Endodermal cell (in vitro differentiated cells): ENCODE results near the gene GCNT2. TPM values are rescaled to one million over a fixed set of nuclear protein-coding genes. Genes with fewer than 3 reads are reported as not detected.
"Not testable (repeated sequence)": the region's sequence is repeated elsewhere in the genome, so short reads cannot be mapped to it uniquely, and the experiment has no call there.

Experiments
- DNase-seq: peaks from one replicate; pipeline ENCODE4 v3.0.0-alpha.2; 2017
- H3K27ac ChIP-seq: 2 replicates; pipeline ENCODE4 v1.5.1; 2013; ENCODE audit warnings: mild to moderate bottlenecking, low read depth, low read length, moderate library complexity
- H3K27me3 ChIP-seq: 2 replicates; pipeline ENCODE4 v1.6.1; 2013; ENCODE audit warnings: mild to moderate bottlenecking, low read length, moderate library complexity; ENCODE audit not compliant: insufficient read depth, control insufficient read depth, poor library complexity, severe bottlenecking
- H3K36me3 ChIP-seq: 2 replicates; pipeline ENCODE4 v1.7.0; 2013; ENCODE audit warnings: mild to moderate bottlenecking, low read length, moderate library complexity; ENCODE audit not compliant: control insufficient read depth, insufficient read depth
- H3K4me1 ChIP-seq: one replicate; pipeline ENCODE4 v1.7.0; 2013; ENCODE audit warnings: low read length; ENCODE audit not compliant: control insufficient read depth, insufficient read depth
- H3K4me3 ChIP-seq: 2 replicates; pipeline ENCODE4 v1.5.1; 2013; ENCODE audit warnings: mild to moderate bottlenecking, low read length, moderate library complexity
- H3K9ac ChIP-seq: 2 replicates; pipeline ENCODE4 v1.6.1; 2013; ENCODE audit warnings: mild to moderate bottlenecking, low read length, moderate library complexity; ENCODE audit not compliant: poor library complexity, severe bottlenecking; ENCODE audit errors: extremely low read depth
- H3K9me3 ChIP-seq: 2 replicates; pipeline ENCODE4 v1.6.1; 2013; ENCODE audit warnings: mild to moderate bottlenecking, low read length, moderate library complexity; ENCODE audit not compliant: control insufficient read depth
- H3K27ac Mint-ChIP-seq: 2 replicates; pipeline ENCODE4 v1.8.0; 2020; ENCODE audit warnings: mixed read lengths
- H3K27me3 Mint-ChIP-seq: 2 replicates; pipeline ENCODE4 v1.8.0; 2021; ENCODE audit warnings: mild to moderate bottlenecking, mixed read lengths; ENCODE audit not compliant: insufficient read depth
- H3K36me3 Mint-ChIP-seq: 2 replicates; pipeline ENCODE4 v1.8.0; 2020; ENCODE audit warnings: low read depth, mixed read lengths
- H3K4me1 Mint-ChIP-seq: 2 replicates; pipeline ENCODE4 v1.8.0; 2020; ENCODE audit warnings: mixed read lengths
- H3K4me3 Mint-ChIP-seq: 2 replicates; pipeline ENCODE4 v1.8.0; 2020; ENCODE audit warnings: mild to moderate bottlenecking, moderate library complexity, mixed read lengths
- H3K9me3 Mint-ChIP-seq: 2 replicates; pipeline ENCODE4 v1.8.0; 2020; ENCODE audit warnings: mild to moderate bottlenecking, mixed read lengths
- CTCF ChIP-seq: fragments of 200-600 bp; sonication (generic); conservative IDR thresholded peaks from 2 replicates; pipeline ENCODE4 v1.5.0; 2021; ENCODE audit warnings: antibody characterized with exemption, mild to moderate bottlenecking
- WGBS, 2 experiments: methylation state at CpG; one replicate each; pipeline versions ENCODE4 v1.1.5 to v1.1.7; 2013; ENCODE audit warnings: missing lambda C conversion rate in 2 of 2, mixed read lengths in 1 of 2; ENCODE audit not compliant: insufficient coverage in 1 of 2, insufficient read length in 1 of 2; 5-methylcytosine and 5-hydroxymethylcytosine counted together
- total RNA-seq, 2 donors: library from RNA; stranded (reverse); fragmentation: NEBNext Ultra II Directional in 1 of 2; extraction: Animal tissue kit (Norgen Biotek cat#: 25700) in 1 of 2; gene quantifications; 2 replicates in 1 of 2; 3 replicates in 1 of 2; pipeline ENCODE4 v1.2.1, GENCODE V29; 2021

Gene GCNT2
- total RNA-seq, 2 donors from 2014 or later = 23.3 to 24.9 TPM

- peaks cover 15% of the 10 kb centered on the region for H3K27me3 Mint-ChIP-seq
- H3K4me3 Mint-ChIP-seq = no peak overlapping the region
- no peak overlapping the region for H3K27ac Mint-ChIP-seq
- Histone ChIP-seq H3K9me3 (no peaks in the 10 kb centered on the region), H3K27me3 (no peaks in the 10 kb centered on the region), H3K36me3 (no peaks in the 10 kb centered on the region), H3K4me3 (no peak overlapping the region), H3K27ac (no peak overlapping the region), H3K9ac (no peak overlapping the region), H3K4me1 (no peaks in the 10 kb centered on the region)
- DNase-seq = no peak
- no peaks in the 10 kb centered on the region for H3K4me1 Mint-ChIP-seq
- no peaks in the 10 kb centered on the region for H3K9me3 Mint-ChIP-seq
- no peak for TF ChIP-seq CTCF
- no peaks in the 10 kb centered on the region for H3K36me3 Mint-ChIP-seq
- WGBS, 2 experiments = 93% methylated on average over 11 to 12 of the region's 12 CpGs
Measured at GRCh38 chr6:10655508-10656055, 134.4 kb downstream of the GCNT2 start.

- no peaks in the 10 kb centered on the region for H3K27me3 ChIP-seq
- Mint-ChIP-seq H3K4me1 (no peaks in the 10 kb centered on the region), H3K4me3 (peak overlapping the region; percentile 53), H3K36me3 (no peaks in the 10 kb centered on the region), H3K27me3 (peaks cover 14% of the 10 kb centered on the region), H3K9me3 (peaks cover 3% of the 10 kb centered on the region), H3K27ac (no peak overlapping the region)
- no peaks in the 10 kb centered on the region for H3K36me3 ChIP-seq
- no peaks in the 10 kb centered on the region for H3K9me3 ChIP-seq
- H3K27ac ChIP-seq = no peak overlapping the region
- TF ChIP-seq CTCF = no peak
- no peaks in the 10 kb centered on the region for H3K4me1 ChIP-seq
- no peak for DNase-seq
- no peak overlapping the region for H3K4me3 ChIP-seq
- 88 to 95% methylated on average over 19 to 24 of the region's 24 CpGs for WGBS, 2 experiments
- H3K9ac ChIP-seq = no peak overlapping the region
Measured at GRCh38 chr6:10658910-10659698, 138.0 kb downstream of the GCNT2 start.

GRCh38 chr6:10659699-10660348, 138.7 kb downstream of the GCNT2 start:
- Histone ChIP-seq H3K27me3 (no peaks in the 10 kb centered on the region), H3K27ac (no peak overlapping the region), H3K4me1 (no peaks in the 10 kb centered on the region), H3K9ac (no peak overlapping the region), H3K4me3 (no peak overlapping the region), H3K9me3 (no peaks in the 10 kb centered on the region), H3K36me3 (no peaks in the 10 kb centered on the region)
- H3K27me3 Mint-ChIP-seq = peaks cover 15% of the 10 kb centered on the region
- peaks cover 3% of the 10 kb centered on the region for H3K36me3 Mint-ChIP-seq
- peak overlapping the region; percentile 53 for H3K4me3 Mint-ChIP-seq
- H3K27ac Mint-ChIP-seq = no peak overlapping the region
- H3K9me3 Mint-ChIP-seq = peaks cover 5% of the 10 kb centered on the region
- WGBS, 2 experiments = 92 to 99% methylated on average over 14 to 48 of the region's 48 CpGs
- peak; percentile 86 for DNase-seq
- TF ChIP-seq CTCF = no peak
- no peaks in the 10 kb centered on the region for H3K4me1 Mint-ChIP-seq

GRCh38 chr6:10660431-10661191, 139.5 kb downstream of the GCNT2 start:
- DNase-seq, H3K4me1 Mint-ChIP-seq, H3K9ac ChIP-seq, H3K36me3 Mint-ChIP-seq, H3K9me3 ChIP-seq, H3K27me3 ChIP-seq, H3K36me3 ChIP-seq, H3K9me3 Mint-ChIP-seq, H3K4me1 ChIP-seq, H3K27ac Mint-ChIP-seq, H3K27ac ChIP-seq, H3K4me3 ChIP-seq: not testable (repeated sequence)
- peak overlapping the region; percentile 53 for H3K4me3 Mint-ChIP-seq
- WGBS, 2 experiments = 94 to 96% methylated on average over 7 to 11 of the region's 11 CpGs
- peaks cover 15% of the 10 kb centered on the region for H3K27me3 Mint-ChIP-seq
